SH-SY5Y (cell line): ENCODE data around the gene SEL1L3.

Experiments used
- GATA2 ChIP-seq: IDR thresholded peaks from 2 replicates; pipeline ENCODE4 v1.6.1; 2011; ENCODE audit warnings: mild to moderate bottlenecking, low read depth, low read length
- GATA3 ChIP-seq: IDR thresholded peaks from 2 replicates; pipeline ENCODE4 v1.6.1; 2011; ENCODE audit warnings: low read depth, mild to moderate bottlenecking, low read length, moderate library complexity

- TF ChIP-seq GATA2 (no peak), GATA3 (no peak)
These were observed 28.2 kb downstream of the SEL1L3 start for GRCh38 chr4:25834411-25835107.
